Right ventricle myocardium inferior (tissue), 1 donor: ENCODE measurements around the gene MACROD1. TPM values are rescaled to one million over a fixed set of nuclear protein-coding genes. Genes with fewer than 3 reads are reported as not detected.
A peak's percentile ranks its signal among the peaks of the same experiment; 100 is the strongest.
"Not testable (repeated sequence)": the region's sequence is repeated elsewhere in the genome, so short reads cannot be mapped to it uniquely, and the experiment has no call there.

ENCODE experiments used
- ATAC-seq: fragments of 200-7000 bp; cut with Tn5 transposase; one replicate; pipeline ENCODE4 v1.9.1; 2020; ENCODE audit warnings: mild to moderate bottlenecking, moderate library complexity
- DNase-seq: peaks from one replicate; pipeline ENCODE4 v3.0.0; 2021; ENCODE audit errors: missing footprints
- intact Hi-C: fragments of 100-400 bp; cut with DNase I; formaldehyde crosslinking; loops from one replicate; pipeline ENCODE4 v1.11.0; 2022
- total RNA-seq: library from RNA; stranded (reverse); fragmentation: NEBNext Ultra II Directional; extraction: Animal tissue kit (Norgen Biotek cat#: 25700); gene quantifications from one replicate; pipeline ENCODE4 v1.2.1, GENCODE V29; 2021
- donor health status: DM: no; HTN: yes; CAD: no; lungs with severe emphysema.

Gene MACROD1
- total RNA-seq, 1 donor from 2014 or later, result 119 TPM

GRCh38 chr11:64192434-64192833, 26.5 kb upstream of the MACROD1 start:
- ATAC-seq (no peak), DNase-seq (no peak)
- intact Hi-C loops, result no loop called here

- no peak for ATAC-seq
- no peak for DNase-seq
- intact Hi-C loops, result loop anchor here (5.0 kb wide), 1 partner anchor 116 kb away; the partner anchor contains the start of gene CATSPERZ
Measured at GRCh38 chr11:64186492-64187165, 20.7 kb upstream of the MACROD1 start.

- DNase-seq (peak; percentile 100), ATAC-seq (peak; percentile 93)
- intact Hi-C loops, result loop anchor here (1.0 to 5.0 kb wide), 2 partner anchors 40 to 116 kb away; partner anchors contain the start of genes CATSPERZ, NUDT22 and TRPT1
Measured at GRCh38 chr11:64185693-64186491, 20.0 kb upstream of the MACROD1 start, which contains the start of gene STIP1. Gene STIP1 (plus strand): TSS chr11:64186171. CDS start chr11:64186262, 91 bp downstream.

GRCh38 chr11:64185175-64185692, 19.3 kb upstream of the MACROD1 start:
- intact Hi-C loops, result loop anchor here (1.0 to 5.0 kb wide), 2 partner anchors 41 to 117 kb away; partner anchors contain the start of genes CATSPERZ, NUDT22 and TRPT1
- ATAC-seq (peak; percentile 53), DNase-seq (peak; percentile 95)

- ATAC-seq (no peak), DNase-seq (no peak)
- intact Hi-C loops, result loop anchor here (2.0 kb wide), 1 partner anchor 17 kb away; the partner anchor contains the start of gene MACROD1
Measured at GRCh38 chr11:64183890-64184289, 18.0 kb upstream of the MACROD1 start.

GRCh38 chr11:64181506-64182411, 15.8 kb upstream of the MACROD1 start:
- ATAC-seq, result peak; percentile 73

GRCh38 chr11:64180891-64181290, 15.0 kb upstream of the MACROD1 start:
- DNase-seq, result no peak
- no peak for ATAC-seq
- intact Hi-C loops, result no loop called here

More at GRCh38 chr11:64181506-64182411, 15.8 kb upstream of the MACROD1 start:
- peak; percentile 95 for DNase-seq
- intact Hi-C loops, result loop anchor here (2.0 kb wide), 1 partner anchor 15 kb away; the partner anchor contains the start of gene MACROD1

- intact Hi-C loops, result no loop called here
- DNase-seq (no peak), ATAC-seq (no peak)
Measured at GRCh38 chr11:64178951-64179639, 13.2 kb upstream of the MACROD1 start.

GRCh38 chr11:64178203-64178602, 12.3 kb upstream of the MACROD1 start:
- ATAC-seq (no peak), DNase-seq (no peak)
- intact Hi-C loops, result no loop called here

- intact Hi-C loops, result no loop called here
- no peak for DNase-seq
- no peak for ATAC-seq
Measured at GRCh38 chr11:64176751-64177150, 10.8 kb upstream of the MACROD1 start.

GRCh38 chr11:64173616-64174355, 7.9 kb upstream of the MACROD1 start:
- DNase-seq (no peak), ATAC-seq (no peak)
- intact Hi-C loops, result no loop called here

GRCh38 chr11:64170419-64170818, 4.5 kb upstream of the MACROD1 start:
- DNase-seq, result no peak
- intact Hi-C loops, result no loop called here
- ATAC-seq, result no peak

- intact Hi-C loops, result no loop called here
- no peak for DNase-seq
- ATAC-seq, result peak; percentile 14
Measured at GRCh38 chr11:64165481-64165841, 452 bp downstream of the MACROD1 start.

- no peak for DNase-seq
- intact Hi-C loops, result no loop called here
- ATAC-seq, result peak; percentile 56
Measured at GRCh38 chr11:64164392-64165312, 1.3 kb downstream of the MACROD1 start.

GRCh38 chr11:64163951-64164350, 2.0 kb downstream of the MACROD1 start:
- intact Hi-C loops, result no loop called here
- DNase-seq, result no peak
- ATAC-seq, result no peak

GRCh38 chr11:64162769-64163168, 3.1 kb downstream of the MACROD1 start:
- ATAC-seq, DNase-seq, intact Hi-C loops: not testable (repeated sequence)
